ENCODE data around the gene ATP6V1A.
A peak's percentile ranks its signal among the peaks of the same experiment; 100 is the strongest.
"Not testable (repeated sequence)": the region's sequence is repeated elsewhere in the genome, so short reads cannot be mapped to it uniquely, and the experiment has no call there.

ATP6V1A gene

GRCh38 chr3:113829576-113830354, 82.9 kb downstream of the ATP6V1A start:
- no peak for DNase-seq

DNA sequence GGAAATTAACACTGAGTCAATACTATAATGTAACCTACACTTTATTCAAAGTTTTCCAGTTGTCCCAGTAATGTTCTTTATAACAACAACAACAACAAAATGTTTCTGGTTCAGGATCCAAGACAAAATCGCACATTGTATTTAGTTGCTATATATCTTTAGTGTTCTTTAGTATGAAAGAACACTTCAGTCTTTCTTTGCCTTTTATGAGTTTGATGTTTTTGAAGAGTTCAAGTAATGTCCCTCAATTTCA, 84.2 kb downstream of the ATP6V1A start:
- DNase-seq = no peak

GRCh38 chr3:113832477-113833164, 85.8 kb downstream of the ATP6V1A start:
- no peak for DNase-seq

GRCh38 chr3:113834983-113835382, 88.1 kb downstream of the ATP6V1A start:
- no peak for DNase-seq

DNA sequence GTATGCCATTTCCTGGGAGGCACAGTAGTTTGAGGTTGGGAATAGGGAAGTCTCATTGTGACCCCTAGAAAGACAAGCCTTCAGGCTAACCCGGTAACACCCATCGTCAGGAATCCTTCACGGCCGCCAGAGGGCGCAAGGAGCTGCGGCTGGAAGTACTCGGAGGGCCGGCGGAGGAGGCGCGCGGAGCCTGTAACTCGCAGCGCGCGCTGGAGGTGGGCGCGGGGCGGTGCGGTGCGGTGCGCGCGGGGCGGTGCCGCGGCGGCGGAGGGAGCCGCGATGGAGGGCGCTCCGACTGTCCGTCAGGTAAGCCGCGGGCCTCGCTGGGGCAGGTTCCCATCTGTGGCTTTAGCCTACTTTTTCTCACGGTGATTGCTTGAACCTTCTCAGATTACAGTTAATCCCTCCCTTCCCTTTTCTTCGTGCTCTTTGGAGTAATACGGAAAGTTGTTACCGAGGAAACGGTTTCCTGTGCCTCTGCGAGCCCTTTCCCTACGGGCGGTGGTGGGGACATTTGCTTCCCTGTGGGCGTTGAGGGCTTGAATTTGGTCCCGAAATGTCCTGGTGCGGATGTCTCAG, 91.9 kb downstream of the ATP6V1A start, which contains the start of gene GRAMD1C:
TSS of gene GRAMD1C (plus strand) at position 158 of the 579 bp plus-strand sequence. CDS start at position 280, 122 bp downstream.
- peak; percentile 86 for DNase-seq

GRCh38 chr3:113839551-113839950, 92.7 kb downstream of the ATP6V1A start:
- DNase-seq = no peak

DNA sequence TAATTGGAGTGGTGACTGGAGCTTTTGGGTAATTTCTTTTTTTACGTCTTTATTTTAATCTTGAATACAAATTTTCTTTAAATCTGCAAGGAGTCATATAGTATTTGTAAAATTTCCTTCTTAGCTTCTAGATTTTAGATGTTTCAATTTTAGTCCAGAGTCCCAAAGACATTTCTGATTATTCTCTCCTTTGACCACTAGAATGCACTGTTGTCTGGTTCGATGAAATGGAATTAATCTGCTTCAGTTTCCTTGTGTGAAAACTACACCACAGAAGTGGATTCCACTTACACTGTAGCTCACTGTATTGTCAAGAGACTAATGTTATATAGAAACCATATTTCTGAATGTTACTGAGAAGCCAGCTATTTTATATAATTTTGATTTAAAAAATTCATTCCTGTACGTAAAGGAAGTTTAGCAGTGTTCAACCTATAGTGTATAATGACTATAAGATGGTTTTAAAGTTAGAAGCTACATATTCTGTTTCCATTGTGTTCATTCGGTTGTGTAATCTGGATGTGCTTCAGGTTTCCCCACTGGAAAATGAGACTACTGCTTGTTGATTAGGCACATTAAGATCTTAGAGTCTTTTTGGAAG, 97.9 kb downstream of the ATP6V1A start:
- no peak for DNase-seq

GRCh38 chr3:113847247-113847646, 100.4 kb downstream of the ATP6V1A start:
- no peak for DNase-seq

GRCh38 chr3:113847664-113848461, 101.0 kb downstream of the ATP6V1A start:
- DNase-seq = no peak

DNA sequence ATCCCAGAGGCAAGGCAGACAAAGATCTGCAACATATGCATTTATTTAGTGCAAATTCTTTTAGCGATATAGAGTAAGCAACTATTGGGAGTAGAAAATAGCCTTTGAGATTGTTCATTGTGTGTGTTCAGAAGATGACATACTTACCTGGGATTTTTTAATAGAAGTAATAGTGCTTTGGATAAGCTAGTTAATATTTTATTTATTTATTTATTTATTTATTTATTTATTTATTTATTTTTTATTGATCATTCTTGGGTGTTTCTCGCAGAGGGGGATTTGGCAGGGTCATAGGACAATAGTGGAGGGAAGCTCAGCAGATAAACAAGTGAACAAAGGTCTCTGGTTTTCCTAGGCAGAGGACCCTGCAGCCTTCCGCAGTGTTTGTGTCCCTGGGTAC, 102.2 kb downstream of the ATP6V1A start:
- not testable (repeated sequence) for DNase-seq

- DNase-seq = not testable (repeated sequence)
These were observed 103.0 kb downstream of the ATP6V1A start for GRCh38 chr3:113849841-113850240.

- DNase-seq = not testable (repeated sequence)
These were observed 103.6 kb downstream of the ATP6V1A start for GRCh38 chr3:113850391-113850790.

GRCh38 chr3:113852506-113852905, 105.7 kb downstream of the ATP6V1A start:
- no peak for DNase-seq
